Mesodermal cell (in vitro differentiated cells): Measurements from ENCODE around the gene TUT4.

ENCODE experiments used
- H3K27ac ChIP-seq: 2 replicates; pipeline ENCODE4 v1.7.0; 2013; ENCODE audit warnings: mild to moderate bottlenecking, low read depth, low read length, moderate library complexity; ENCODE audit not compliant: severe bottlenecking
- H3K36me3 ChIP-seq: 2 replicates; pipeline ENCODE4 v1.7.1; 2013; ENCODE audit warnings: mild to moderate bottlenecking, low read length, moderate library complexity; ENCODE audit not compliant: control insufficient read depth, insufficient read depth
- H3K4me1 ChIP-seq: one replicate; pipeline ENCODE4 v1.7.1; 2013; ENCODE audit warnings: mild to moderate bottlenecking, low read length; ENCODE audit not compliant: insufficient read depth, control insufficient read depth, poor library complexity, severe bottlenecking
- H3K4me3 ChIP-seq: 2 replicates; pipeline ENCODE4 v1.7.0; 2013; ENCODE audit warnings: low read length, control low read depth, mild to moderate bottlenecking; ENCODE audit not compliant: insufficient read depth, poor library complexity, severe bottlenecking; ENCODE audit errors: extremely low read depth
- H3K9me3 ChIP-seq: 2 replicates; pipeline ENCODE4 v1.7.1; 2013; ENCODE audit warnings: mild to moderate bottlenecking, low read length, moderate library complexity; ENCODE audit not compliant: control insufficient read depth
- WGBS, 2 experiments: methylation state at CpG; one replicate each; pipeline ENCODE4 v1.1.5; 2013; ENCODE audit warnings: missing lambda C conversion rate in 2 of 2; ENCODE audit not compliant: insufficient coverage in 2 of 2; 5-methylcytosine and 5-hydroxymethylcytosine counted together

TUT4 gene

GRCh38 chr1:52435211-52435610 lies 117.7 kb downstream of the TUT4 start:
- H3K4me3 ChIP-seq, result no peak overlapping the region
- no peak overlapping the region for H3K27ac ChIP-seq
- no peaks in the 10 kb centered on the region for H3K9me3 ChIP-seq
- peaks cover 79% of the 10 kb centered on the region for H3K36me3 ChIP-seq
- no CpG with 5 or more reads among the region's 1 CpG for WGBS, 2 experiments
- H3K4me1 ChIP-seq, result no peaks in the 10 kb centered on the region

- H3K36me3 ChIP-seq, result peaks cover 80% of the 10 kb centered on the region
- no peaks in the 10 kb centered on the region for H3K9me3 ChIP-seq
- H3K27ac ChIP-seq, result no peak overlapping the region
- H3K4me1 ChIP-seq, result no peaks in the 10 kb centered on the region
- 98% methylated on average over 4 to 7 of the region's 8 CpGs for WGBS, 2 experiments
- no peak overlapping the region for H3K4me3 ChIP-seq
Observed at GRCh38 chr1:52432807-52433206, 120.1 kb downstream of the TUT4 start.

- H3K36me3 ChIP-seq, result peaks cover 57% of the 10 kb centered on the region
- 100% methylated on average over 1 of the region's 1 CpG for WGBS, 2 experiments
- no peak overlapping the region for H3K4me3 ChIP-seq
- H3K27ac ChIP-seq, result no peak overlapping the region
- peaks cover 28% of the 10 kb centered on the region for H3K4me1 ChIP-seq
- no peaks in the 10 kb centered on the region for H3K9me3 ChIP-seq
Observed at GRCh38 chr1:52427152-52427551, 125.7 kb downstream of the TUT4 start.

- Histone ChIP-seq H3K4me3 (no peak overlapping the region), H3K36me3 (peaks cover 60% of the 10 kb centered on the region), H3K4me1 (peaks cover 28% of the 10 kb centered on the region), H3K9me3 (no peaks in the 10 kb centered on the region), H3K27ac (peak overlapping the region; percentile 46)
- WGBS, 2 experiments, result 80% methylated on average over 1 of the region's 3 CpGs; no CpG with 5 or more reads in 1 of the 2 experiments
Observed at GRCh38 chr1:52426371-52426770, 126.5 kb downstream of the TUT4 start.

- peak overlapping the region; percentile 70 for H3K27ac ChIP-seq
- 95 to 100% methylated on average over 1 of the region's 1 CpG for WGBS, 2 experiments
- peaks cover 52% of the 10 kb centered on the region for H3K36me3 ChIP-seq
- H3K4me1 ChIP-seq, result peaks cover 28% of the 10 kb centered on the region
- no peaks in the 10 kb centered on the region for H3K9me3 ChIP-seq
- no peak overlapping the region for H3K4me3 ChIP-seq
Observed at GRCh38 chr1:52424813-52425212, 128.1 kb downstream of the TUT4 start.

- H3K9me3 ChIP-seq, result no peaks in the 10 kb centered on the region
- no peak overlapping the region for H3K4me3 ChIP-seq
- peak overlapping the region; percentile 70 for H3K27ac ChIP-seq
- H3K36me3 ChIP-seq, result peaks cover 49% of the 10 kb centered on the region
- peaks cover 28% of the 10 kb centered on the region for H3K4me1 ChIP-seq
Observed at GRCh38 chr1:52424231-52424636, 128.7 kb downstream of the TUT4 start.

GRCh38 chr1:52423771-52424170 lies 129.1 kb downstream of the TUT4 start:
- Histone ChIP-seq H3K4me1 (peaks cover 28% of the 10 kb centered on the region), H3K4me3 (no peak overlapping the region), H3K9me3 (no peaks in the 10 kb centered on the region), H3K27ac (peak overlapping the region; percentile 70), H3K36me3 (peaks cover 49% of the 10 kb centered on the region)
- WGBS, 2 experiments, result 93 to 97% methylated on average over 5 to 7 of the region's 9 CpGs

- no peaks in the 10 kb centered on the region for H3K9me3 ChIP-seq
- no peak overlapping the region for H3K27ac ChIP-seq
- no CpG with 5 or more reads among the region's 2 CpGs for WGBS, 2 experiments
- H3K4me1 ChIP-seq, result peaks cover 28% of the 10 kb centered on the region
- no peak overlapping the region for H3K4me3 ChIP-seq
- H3K36me3 ChIP-seq, result peaks cover 49% of the 10 kb centered on the region
Observed at GRCh38 chr1:52423055-52423454, 129.8 kb downstream of the TUT4 start.

GRCh38 chr1:52420713-52421112 lies 132.2 kb downstream of the TUT4 start:
- Histone ChIP-seq H3K36me3 (peaks cover 71% of the 10 kb centered on the region), H3K4me3 (no peak overlapping the region), H3K9me3 (no peaks in the 10 kb centered on the region), H3K27ac (no peak overlapping the region), H3K4me1 (peaks cover 20% of the 10 kb centered on the region)
- WGBS, 2 experiments, result no CpG with 5 or more reads among the region's 1 CpG

GRCh38 chr1:52416811-52417210 lies 136.1 kb downstream of the TUT4 start:
- no peaks in the 10 kb centered on the region for H3K4me1 ChIP-seq
- H3K9me3 ChIP-seq, result no peaks in the 10 kb centered on the region
- H3K27ac ChIP-seq, result no peak overlapping the region
- H3K4me3 ChIP-seq, result no peak overlapping the region
- peaks cover 82% of the 10 kb centered on the region for H3K36me3 ChIP-seq
- no CpG with 5 or more reads among the region's 2 CpGs for WGBS, 2 experiments

GRCh38 chr1:52414942-52415341 lies 137.9 kb downstream of the TUT4 start:
- Histone ChIP-seq H3K36me3 (peaks cover 89% of the 10 kb centered on the region), H3K27ac (no peak overlapping the region), H3K4me3 (no peak overlapping the region), H3K4me1 (no peaks in the 10 kb centered on the region), H3K9me3 (no peaks in the 10 kb centered on the region)
